Measurements from ENCODE around the gene CADM2.

CADM2 gene

DNA sequence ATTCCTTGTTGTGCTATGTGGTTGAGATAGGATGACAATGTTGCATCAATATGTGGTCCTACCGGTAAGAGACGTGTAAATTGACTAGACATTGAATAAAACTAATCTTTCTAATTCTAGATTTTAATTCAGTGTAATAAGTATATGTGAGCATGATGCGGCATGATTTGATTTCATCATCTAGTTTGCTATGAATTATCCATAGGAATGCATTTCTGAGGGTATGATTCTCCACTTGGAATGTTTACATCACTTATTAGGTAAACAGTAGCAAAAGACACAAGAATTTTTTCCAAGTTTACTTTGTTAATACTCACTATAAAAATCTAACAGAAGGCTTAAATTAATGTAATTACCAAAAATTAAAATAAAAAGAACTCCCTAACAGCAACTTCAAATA, 353.5 kb downstream of the CADM2 start:
- no peaks in the 10 kb centered on the region for H3K36me3 ChIP-seq (ENCODE audit: control insufficient read depth in 2 of 2, insufficient read depth in 1 of 2, low read length in 2 of 2)
- H3K9me3 ChIP-seq (ENCODE audit: control insufficient read depth, insufficient read depth, low read depth, low read length): no peaks in the 10 kb centered on the region
- ChIA-PET CTCF (no interaction called here), POLR2A (no interaction called here)
- no peak overlapping the region for H3K4me3 ChIP-seq (ENCODE audit: low read depth, low read length)
- H3K27ac ChIP-seq (ENCODE audit: extremely low read depth, low read depth, low read length): no peak overlapping the region
- no peak for TF ChIP-seq ZNF132 (tag by site-specific recombination; IDR thresholded peaks at IDR 0.05; ENCODE audit: borderline replicate concordance)
- no peak for TF ChIP-seq KLF7 (tag by site-specific recombination; IDR thresholded peaks at IDR 0.05; ENCODE audit: borderline replicate concordance)
- no peak for TF ChIP-seq PRDM1 (tag by site-specific recombination; IDR thresholded peaks at IDR 0.05)
- TF ChIP-seq WT1 (tag by site-specific recombination; IDR thresholded peaks at IDR 0.05): no peak
- TF ChIP-seq SP3 (tag by site-specific recombination; IDR thresholded peaks at IDR 0.05): no peak
- no peak for TF ChIP-seq ZNF555 (tag by site-specific recombination; conservative IDR thresholded peaks at IDR 0.05)
- TF ChIP-seq ZNF585B (tag by site-specific recombination; IDR thresholded peaks at IDR 0.05): no peak
- TF ChIP-seq ZNF366 (tag by site-specific recombination; conservative IDR thresholded peaks at IDR 0.05): no peak
- TF ChIP-seq, protein P1, sequence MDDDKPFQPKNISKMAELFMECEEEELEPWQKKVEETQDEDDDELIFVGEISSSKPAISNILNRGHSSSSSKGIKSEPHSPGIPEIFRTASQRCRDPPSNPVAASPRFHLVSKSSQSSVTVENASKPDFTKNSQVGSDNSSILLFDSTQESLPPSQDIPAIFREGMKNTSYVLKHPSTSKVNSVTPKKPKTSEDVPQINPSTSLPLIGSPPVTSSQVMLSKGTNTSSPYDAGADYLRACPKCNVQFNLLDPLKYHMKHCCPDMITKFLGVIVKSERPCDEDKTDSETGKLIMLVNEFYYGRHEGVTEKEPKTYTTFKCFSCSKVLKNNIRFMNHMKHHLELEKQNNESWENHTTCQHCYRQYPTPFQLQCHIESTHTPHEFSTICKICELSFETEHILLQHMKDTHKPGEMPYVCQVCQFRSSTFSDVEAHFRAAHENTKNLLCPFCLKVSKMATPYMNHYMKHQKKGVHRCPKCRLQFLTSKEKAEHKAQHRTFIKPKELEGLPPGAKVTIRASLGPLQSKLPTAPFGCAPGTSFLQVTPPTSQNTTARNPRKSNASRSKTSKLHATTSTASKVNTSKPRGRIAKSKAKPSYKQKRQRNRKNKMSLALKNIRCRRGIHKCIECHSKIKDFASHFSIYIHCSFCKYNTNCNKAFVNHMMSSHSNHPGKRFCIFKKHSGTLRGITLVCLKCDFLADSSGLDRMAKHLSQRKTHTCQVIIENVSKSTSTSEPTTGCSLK (tag by site-specific recombination; IDR thresholded peaks at IDR 0.05): no peak
- no peak for TF ChIP-seq ZNF184 (tag by site-specific recombination; IDR thresholded peaks at IDR 0.05)
- TF ChIP-seq ZNF623 (tag by site-specific recombination; IDR thresholded peaks at IDR 0.05): no peak
- TF ChIP-seq, protein P2, sequence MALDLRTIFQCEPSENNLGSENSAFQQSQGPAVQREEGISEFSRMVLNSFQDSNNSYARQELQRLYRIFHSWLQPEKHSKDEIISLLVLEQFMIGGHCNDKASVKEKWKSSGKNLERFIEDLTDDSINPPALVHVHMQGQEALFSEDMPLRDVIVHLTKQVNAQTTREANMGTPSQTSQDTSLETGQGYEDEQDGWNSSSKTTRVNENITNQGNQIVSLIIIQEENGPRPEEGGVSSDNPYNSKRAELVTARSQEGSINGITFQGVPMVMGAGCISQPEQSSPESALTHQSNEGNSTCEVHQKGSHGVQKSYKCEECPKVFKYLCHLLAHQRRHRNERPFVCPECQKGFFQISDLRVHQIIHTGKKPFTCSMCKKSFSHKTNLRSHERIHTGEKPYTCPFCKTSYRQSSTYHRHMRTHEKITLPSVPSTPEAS (tag by site-specific recombination; IDR thresholded peaks at IDR 0.05): no peak
- TF ChIP-seq OSR2 (tag by site-specific recombination; IDR thresholded peaks at IDR 0.05): no peak
- TF ChIP-seq ZNF621 (tag by site-specific recombination; IDR thresholded peaks at IDR 0.05): no peak
- TF ChIP-seq ZNF157 (tag by site-specific recombination; IDR thresholded peaks at IDR 0.05): no peak
- TF ChIP-seq ZNF596 (tag by site-specific recombination; IDR thresholded peaks at IDR 0.05): no peak
- no peak for TF ChIP-seq ZBTB20 (tag by site-specific recombination; IDR thresholded peaks at IDR 0.05)
- TF ChIP-seq, protein P3, sequence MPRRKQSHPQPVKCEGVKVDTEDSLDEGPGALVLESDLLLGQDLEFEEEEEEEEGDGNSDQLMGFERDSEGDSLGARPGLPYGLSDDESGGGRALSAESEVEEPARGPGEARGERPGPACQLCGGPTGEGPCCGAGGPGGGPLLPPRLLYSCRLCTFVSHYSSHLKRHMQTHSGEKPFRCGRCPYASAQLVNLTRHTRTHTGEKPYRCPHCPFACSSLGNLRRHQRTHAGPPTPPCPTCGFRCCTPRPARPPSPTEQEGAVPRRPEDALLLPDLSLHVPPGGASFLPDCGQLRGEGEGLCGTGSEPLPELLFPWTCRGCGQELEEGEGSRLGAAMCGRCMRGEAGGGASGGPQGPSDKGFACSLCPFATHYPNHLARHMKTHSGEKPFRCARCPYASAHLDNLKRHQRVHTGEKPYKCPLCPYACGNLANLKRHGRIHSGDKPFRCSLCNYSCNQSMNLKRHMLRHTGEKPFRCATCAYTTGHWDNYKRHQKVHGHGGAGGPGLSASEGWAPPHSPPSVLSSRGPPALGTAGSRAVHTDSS (tag by site-specific recombination; IDR thresholded peaks at IDR 0.05): no peak
- TF ChIP-seq ZNF423 (tag by site-specific recombination; IDR thresholded peaks at IDR 0.05): no peak
- no peaks in the 10 kb centered on the region for H3K4me1 ChIP-seq (ENCODE audit: control insufficient read depth, insufficient read depth, low read length)

DNA sequence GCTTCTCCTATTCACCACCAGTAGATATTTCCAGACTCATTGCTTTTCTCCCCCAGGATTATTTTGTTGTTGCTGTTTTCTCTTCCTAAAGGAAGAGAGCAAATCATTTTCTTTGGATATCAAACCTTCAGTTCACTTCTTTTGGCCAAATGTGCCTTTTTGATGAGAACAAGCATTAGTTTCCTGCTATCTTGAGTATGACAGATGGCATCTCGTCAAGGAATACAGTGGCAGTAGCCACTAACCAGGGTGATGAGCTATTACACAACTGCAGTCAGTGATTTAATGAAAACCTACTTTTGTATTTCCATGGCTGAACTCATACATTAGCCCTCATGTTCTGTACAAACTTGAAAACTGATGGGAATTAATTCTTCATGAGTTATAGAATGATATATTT, 354.6 kb downstream of the CADM2 start:
- Histone ChIP-seq H3K9me3 (ENCODE audit: control insufficient read depth, insufficient read depth, low read depth, low read length) (no peaks in the 10 kb centered on the region), H3K4me3 (ENCODE audit: low read depth, low read length) (no peak overlapping the region), H3K4me1 (ENCODE audit: control insufficient read depth, insufficient read depth, low read length) (no peaks in the 10 kb centered on the region), H3K27ac (ENCODE audit: extremely low read depth, low read depth, low read length) (no peak overlapping the region), H3K36me3 (ENCODE audit: control insufficient read depth in 2 of 2, insufficient read depth in 1 of 2, low read length in 2 of 2) (no peaks in the 10 kb centered on the region)
- CTCF ChIA-PET: no interaction called here
- POLR2A ChIA-PET: no interaction called here
- TF ChIP-seq, protein P4, sequence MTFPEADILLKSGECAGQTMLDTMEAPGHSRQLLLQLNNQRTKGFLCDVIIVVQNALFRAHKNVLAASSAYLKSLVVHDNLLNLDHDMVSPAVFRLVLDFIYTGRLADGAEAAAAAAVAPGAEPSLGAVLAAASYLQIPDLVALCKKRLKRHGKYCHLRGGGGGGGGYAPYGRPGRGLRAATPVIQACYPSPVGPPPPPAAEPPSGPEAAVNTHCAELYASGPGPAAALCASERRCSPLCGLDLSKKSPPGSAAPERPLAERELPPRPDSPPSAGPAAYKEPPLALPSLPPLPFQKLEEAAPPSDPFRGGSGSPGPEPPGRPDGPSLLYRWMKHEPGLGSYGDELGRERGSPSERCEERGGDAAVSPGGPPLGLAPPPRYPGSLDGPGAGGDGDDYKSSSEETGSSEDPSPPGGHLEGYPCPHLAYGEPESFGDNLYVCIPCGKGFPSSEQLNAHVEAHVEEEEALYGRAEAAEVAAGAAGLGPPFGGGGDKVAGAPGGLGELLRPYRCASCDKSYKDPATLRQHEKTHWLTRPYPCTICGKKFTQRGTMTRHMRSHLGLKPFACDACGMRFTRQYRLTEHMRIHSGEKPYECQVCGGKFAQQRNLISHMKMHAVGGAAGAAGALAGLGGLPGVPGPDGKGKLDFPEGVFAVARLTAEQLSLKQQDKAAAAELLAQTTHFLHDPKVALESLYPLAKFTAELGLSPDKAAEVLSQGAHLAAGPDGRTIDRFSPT (tag by site-specific recombination; IDR thresholded peaks at IDR 0.05): no peak
- no peak for TF ChIP-seq ZBTB20 (tag by site-specific recombination; IDR thresholded peaks at IDR 0.05)
- TF ChIP-seq, protein P5, sequence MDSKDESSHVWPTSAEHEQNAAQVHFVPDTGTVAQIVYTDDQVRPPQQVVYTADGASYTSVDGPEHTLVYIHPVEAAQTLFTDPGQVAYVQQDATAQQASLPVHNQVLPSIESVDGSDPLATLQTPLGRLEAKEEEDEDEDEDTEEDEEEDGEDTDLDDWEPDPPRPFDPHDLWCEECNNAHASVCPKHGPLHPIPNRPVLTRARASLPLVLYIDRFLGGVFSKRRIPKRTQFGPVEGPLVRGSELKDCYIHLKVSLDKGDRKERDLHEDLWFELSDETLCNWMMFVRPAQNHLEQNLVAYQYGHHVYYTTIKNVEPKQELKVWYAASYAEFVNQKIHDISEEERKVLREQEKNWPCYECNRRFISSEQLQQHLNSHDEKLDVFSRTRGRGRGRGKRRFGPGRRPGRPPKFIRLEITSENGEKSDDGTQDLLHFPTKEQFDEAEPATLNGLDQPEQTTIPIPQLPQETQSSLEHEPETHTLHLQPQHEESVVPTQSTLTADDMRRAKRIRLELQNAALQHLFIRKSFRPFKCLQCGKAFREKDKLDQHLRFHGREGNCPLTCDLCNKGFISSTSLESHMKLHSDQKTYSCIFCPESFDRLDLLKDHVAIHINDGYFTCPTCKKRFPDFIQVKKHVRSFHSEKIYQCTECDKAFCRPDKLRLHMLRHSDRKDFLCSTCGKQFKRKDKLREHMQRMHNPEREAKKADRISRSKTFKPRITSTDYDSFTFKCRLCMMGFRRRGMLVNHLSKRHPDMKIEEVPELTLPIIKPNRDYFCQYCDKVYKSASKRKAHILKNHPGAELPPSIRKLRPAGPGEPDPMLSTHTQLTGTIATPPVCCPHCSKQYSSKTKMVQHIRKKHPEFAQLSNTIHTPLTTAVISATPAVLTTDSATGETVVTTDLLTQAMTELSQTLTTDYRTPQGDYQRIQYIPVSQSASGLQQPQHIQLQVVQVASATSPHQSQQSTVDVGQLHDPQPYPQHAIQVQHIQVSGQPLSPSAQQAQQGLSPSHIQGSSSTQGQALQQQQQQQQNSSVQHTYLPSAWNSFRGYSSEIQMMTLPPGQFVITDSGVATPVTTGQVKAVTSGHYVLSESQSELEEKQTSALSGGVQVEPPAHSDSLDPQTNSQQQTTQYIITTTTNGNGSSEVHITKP (tag by site-specific recombination; IDR thresholded peaks at IDR 0.05): no peak
- TF ChIP-seq KLF9 (tag by site-specific recombination; IDR thresholded peaks at IDR 0.05; ENCODE audit: low read depth): no peak
- no peak for TF ChIP-seq ZFP37 (tag by site-specific recombination; IDR thresholded peaks at IDR 0.05)
- TF ChIP-seq, protein P6, sequence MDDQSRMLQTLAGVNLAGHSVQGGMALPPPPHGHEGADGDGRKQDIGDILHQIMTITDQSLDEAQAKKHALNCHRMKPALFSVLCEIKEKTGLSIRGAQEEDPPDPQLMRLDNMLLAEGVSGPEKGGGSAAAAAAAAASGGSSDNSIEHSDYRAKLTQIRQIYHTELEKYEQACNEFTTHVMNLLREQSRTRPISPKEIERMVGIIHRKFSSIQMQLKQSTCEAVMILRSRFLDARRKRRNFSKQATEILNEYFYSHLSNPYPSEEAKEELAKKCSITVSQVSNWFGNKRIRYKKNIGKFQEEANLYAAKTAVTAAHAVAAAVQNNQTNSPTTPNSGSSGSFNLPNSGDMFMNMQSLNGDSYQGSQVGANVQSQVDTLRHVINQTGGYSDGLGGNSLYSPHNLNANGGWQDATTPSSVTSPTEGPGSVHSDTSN (CRISPR knock-in tag; IDR thresholded peaks at IDR 0.05): no peak
- TF ChIP-seq ZNF140 (tag by site-specific recombination; IDR thresholded peaks at IDR 0.05): no peak
- TF ChIP-seq ZNF571 (tag by site-specific recombination; IDR thresholded peaks at IDR 0.05): no peak
